Calu3 (cell line): ENCODE data around the gene THAP4. TPM values are rescaled to one million over a fixed set of nuclear protein-coding genes. Genes with fewer than 3 reads are reported as not detected.

Experiments used
- BruUV-seq: library from RNA; stranded (reverse); fragments of 400-500 nt; replicated peaks from 2 replicates; lab custom pipeline; 2021; lab: Mats Ljungman, UMichigan
- CTCF ChIA-PET: fragments of 300-600 bp; sonication (Branson Sonifier 250); formaldehyde crosslinking; loops from one replicate; lab custom pipeline; 2022; ENCODE audit warnings: antibody characterized with exemption; lab: Charles Lee
- DNase-seq: peaks from one replicate; pipeline ENCODE4 v3.0.0; 2022
- H3K27ac Mint-ChIP-seq: one replicate; pipeline ENCODE4 v1.8.0; 2022; ENCODE audit warnings: mixed read lengths; ENCODE audit not compliant: unreplicated experiment
- H3K27me3 Mint-ChIP-seq: one replicate; pipeline ENCODE4 v1.8.0; 2022; ENCODE audit warnings: mixed read lengths; ENCODE audit not compliant: unreplicated experiment
- H3K36me3 Mint-ChIP-seq: one replicate; pipeline ENCODE4 v1.8.0; 2022; ENCODE audit warnings: mild to moderate bottlenecking, moderate library complexity, mixed read lengths; ENCODE audit not compliant: insufficient read depth, unreplicated experiment
- H3K4me1 Mint-ChIP-seq: one replicate; pipeline ENCODE4 v1.8.0; 2022; ENCODE audit warnings: mild to moderate bottlenecking, low read depth, mixed read lengths; ENCODE audit not compliant: unreplicated experiment
- H3K4me3 Mint-ChIP-seq: one replicate; pipeline ENCODE4 v1.8.0; 2022; ENCODE audit warnings: mild to moderate bottlenecking, low read depth, moderate library complexity, mixed read lengths; ENCODE audit not compliant: unreplicated experiment
- H3K9me3 Mint-ChIP-seq: one replicate; pipeline ENCODE4 v1.8.0; 2022; ENCODE audit warnings: low read depth, mixed read lengths; ENCODE audit not compliant: unreplicated experiment
- intact Hi-C: fragments of 100-400 bp; cut with micrococcal nuclease; formaldehyde crosslinking; loops from one replicate; pipeline ENCODE4 v1.10.0; 2022; ENCODE audit not compliant: unreplicated experiment
- total RNA-seq: library from RNA; stranded (reverse); gene quantifications from 2 replicates; pipeline ENCODE4 v1.2.3, GENCODE V29; 2022
- TF ChIP-seq, protein P1 (sequence below): fragments of 200-600 bp; IDR thresholded peaks from one replicate; pipeline ENCODE4 v1.8.0; 2022; ENCODE audit warnings: antibody characterized with exemption; ENCODE audit not compliant: unreplicated experiment

The THAP4 gene
- total RNA-seq, 1 experiment from 2014 or later, result 57.5 TPM

- TF ChIP-seq, protein P1, sequence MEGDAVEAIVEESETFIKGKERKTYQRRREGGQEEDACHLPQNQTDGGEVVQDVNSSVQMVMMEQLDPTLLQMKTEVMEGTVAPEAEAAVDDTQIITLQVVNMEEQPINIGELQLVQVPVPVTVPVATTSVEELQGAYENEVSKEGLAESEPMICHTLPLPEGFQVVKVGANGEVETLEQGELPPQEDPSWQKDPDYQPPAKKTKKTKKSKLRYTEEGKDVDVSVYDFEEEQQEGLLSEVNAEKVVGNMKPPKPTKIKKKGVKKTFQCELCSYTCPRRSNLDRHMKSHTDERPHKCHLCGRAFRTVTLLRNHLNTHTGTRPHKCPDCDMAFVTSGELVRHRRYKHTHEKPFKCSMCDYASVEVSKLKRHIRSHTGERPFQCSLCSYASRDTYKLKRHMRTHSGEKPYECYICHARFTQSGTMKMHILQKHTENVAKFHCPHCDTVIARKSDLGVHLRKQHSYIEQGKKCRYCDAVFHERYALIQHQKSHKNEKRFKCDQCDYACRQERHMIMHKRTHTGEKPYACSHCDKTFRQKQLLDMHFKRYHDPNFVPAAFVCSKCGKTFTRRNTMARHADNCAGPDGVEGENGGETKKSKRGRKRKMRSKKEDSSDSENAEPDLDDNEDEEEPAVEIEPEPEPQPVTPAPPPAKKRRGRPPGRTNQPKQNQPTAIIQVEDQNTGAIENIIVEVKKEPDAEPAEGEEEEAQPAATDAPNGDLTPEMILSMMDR, result no peak
- no peak for DNase-seq
- intact Hi-C loops, result no loop called here
- CTCF ChIA-PET, result no interaction called here
- Mint-ChIP-seq H3K27me3 (peaks cover 29% of the 10 kb centered on the region), H3K36me3 (peaks cover 11% of the 10 kb centered on the region), H3K4me3 (no peak overlapping the region), H3K9me3 (no peaks in the 10 kb centered on the region), H3K27ac (no peak overlapping the region), H3K4me1 (peaks cover 19% of the 10 kb centered on the region)
- no TSS peak for BruUV-seq
Observed at GRCh38 chr2:241553981-241554380, 83.0 kb downstream of the THAP4 start.

DNA sequence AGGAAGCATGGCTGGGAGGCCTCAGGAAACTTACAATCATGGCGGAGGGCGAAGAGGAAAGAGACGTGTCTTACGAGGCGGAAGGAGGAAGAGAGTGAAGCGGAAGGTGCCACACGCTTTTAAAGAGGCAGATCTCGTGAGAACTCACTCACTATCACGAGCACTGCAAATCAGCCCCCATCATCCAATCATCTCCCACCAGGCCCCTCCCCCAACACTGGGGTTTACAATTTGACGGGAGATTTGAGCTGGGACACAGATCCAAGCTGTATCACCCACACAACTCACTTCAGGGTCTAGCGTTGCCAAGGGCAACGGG is 83.5 kb downstream of the THAP4 start:
- no peak overlapping the region for H3K4me3 Mint-ChIP-seq
- H3K36me3 Mint-ChIP-seq, result peaks cover 6% of the 10 kb centered on the region
- no TSS peak for BruUV-seq
- no peak for DNase-seq
- TF ChIP-seq, protein P1, result no peak
- H3K4me1 Mint-ChIP-seq, result peaks cover 18% of the 10 kb centered on the region
- intact Hi-C loops, result no loop called here
- no peak overlapping the region for H3K27ac Mint-ChIP-seq
- no peaks in the 10 kb centered on the region for H3K9me3 Mint-ChIP-seq
- peaks cover 29% of the 10 kb centered on the region for H3K27me3 Mint-ChIP-seq
- CTCF ChIA-PET, result no interaction called here

DNA sequence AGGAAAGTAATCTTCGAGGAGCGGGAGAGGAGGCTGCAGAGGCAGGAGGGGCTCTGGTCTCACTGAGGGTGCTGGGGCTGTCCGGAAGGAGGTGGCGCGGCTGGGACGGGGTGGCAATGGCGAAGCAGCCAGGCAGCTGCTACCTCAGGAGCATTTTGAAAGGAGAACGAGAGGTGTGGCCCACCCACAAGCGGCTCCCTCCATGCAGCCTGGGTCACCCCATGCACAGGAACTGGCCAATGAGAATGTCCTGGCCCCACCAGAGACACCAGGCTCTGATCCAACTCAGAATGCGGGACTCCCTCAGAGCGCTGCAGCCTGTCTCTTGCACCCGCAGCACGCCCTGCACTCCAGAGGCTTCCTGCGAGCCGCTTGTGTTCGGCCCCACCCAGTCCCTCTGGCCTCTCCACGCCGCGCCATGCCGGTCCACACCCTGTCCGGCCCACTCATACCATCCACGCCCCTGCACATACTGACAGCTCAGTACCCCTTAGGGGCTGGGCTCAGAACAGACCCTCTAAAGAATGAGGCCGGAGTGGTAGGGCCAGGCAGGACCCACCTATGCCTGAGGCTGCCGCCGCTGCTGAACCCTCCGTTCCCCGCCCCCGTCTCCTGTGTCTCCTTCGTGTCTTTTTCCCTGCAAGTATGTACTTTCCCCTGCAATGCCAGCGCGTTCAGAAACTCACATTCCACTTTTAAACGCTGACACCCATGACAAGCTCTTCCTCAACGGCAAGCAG is 84.8 kb downstream of the THAP4 start:
- peak overlapping the region; percentile 54 for H3K4me3 Mint-ChIP-seq
- peaks cover 29% of the 10 kb centered on the region for H3K27me3 Mint-ChIP-seq
- no peak overlapping the region for H3K27ac Mint-ChIP-seq
- no peak for DNase-seq
- no peaks in the 10 kb centered on the region for H3K36me3 Mint-ChIP-seq
- no TSS peak for BruUV-seq
- CTCF ChIA-PET, result no interaction called here
- H3K4me1 Mint-ChIP-seq, result peaks cover 9% of the 10 kb centered on the region
- intact Hi-C loops, result no loop called here
- TF ChIP-seq, protein P1, result no peak
- H3K9me3 Mint-ChIP-seq, result no peaks in the 10 kb centered on the region

DNA sequence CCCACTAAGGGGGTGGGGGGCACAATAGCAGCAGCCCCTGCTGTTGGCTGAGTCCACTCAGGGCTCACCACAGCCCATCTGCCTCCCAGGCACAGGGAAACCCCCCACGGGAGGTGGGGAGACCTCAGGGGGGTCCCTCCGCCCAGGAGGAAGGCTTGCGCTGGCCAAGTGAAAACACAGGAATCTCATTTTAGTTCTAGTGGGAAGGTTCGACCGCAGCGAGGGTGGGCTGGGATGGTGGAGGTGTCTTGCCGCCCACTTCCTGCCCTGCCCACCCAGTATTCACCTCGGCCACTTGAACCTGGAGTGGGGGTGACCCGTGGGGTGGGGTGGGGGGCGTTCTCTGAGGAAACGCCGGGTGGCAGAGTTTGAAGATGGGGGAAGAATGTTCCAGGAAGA is 85.4 kb downstream of the THAP4 start:
- intact Hi-C loops, result no loop called here
- H3K27ac Mint-ChIP-seq, result no peak overlapping the region
- no TSS peak for BruUV-seq

More for the DNA sequence above, 85.4 kb downstream of the THAP4 start:
- DNase-seq, result no peak
- Mint-ChIP-seq H3K27me3 (peaks cover 29% of the 10 kb centered on the region), H3K4me1 (peaks cover 9% of the 10 kb centered on the region), H3K9me3 (no peaks in the 10 kb centered on the region), H3K36me3 (no peaks in the 10 kb centered on the region), H3K4me3 (peak overlapping the region; percentile 54)
- CTCF ChIA-PET, result no interaction called here
- TF ChIP-seq, protein P1, result no peak
